Activated naive CD4-positive, alpha-beta T cell treated with anti-CD3 and anti-CD28 coated beads, Interleukin-2, amount 50 U/mL, for 72 hours (primary cell): ENCODE measurements around the gene IMPDH1. TPM values are rescaled to one million over a fixed set of nuclear protein-coding genes. Genes with fewer than 3 reads are reported as not detected.

Experiments
- ATAC-seq, 2 donors: fragments of 150-1000 bp; cut with Tn5 transposase; 2 replicates each; pipeline ENCODE4 v1.10.0; 2021; ENCODE audit warnings: mild to moderate bottlenecking in 2 of 2, moderate library complexity in 2 of 2
- DNase-seq, 2 donors: peaks; one replicate each; pipeline ENCODE4 v3.0.0; 2021 to 2022; ENCODE audit warnings: low spot score in 2 of 2
- H3K27ac Mint-ChIP-seq, 2 donors: one replicate each; pipeline ENCODE4 v1.8.0; 2022; ENCODE audit warnings: mild to moderate bottlenecking in 2 of 2, mixed read lengths in 2 of 2
- H3K36me3 Mint-ChIP-seq, 2 donors: one replicate each; pipeline ENCODE4 v1.8.0; 2022; ENCODE audit warnings: mixed read lengths in 2 of 2
- H3K9me3 Mint-ChIP-seq, 2 donors: one replicate each; pipeline ENCODE4 v1.8.0; 2022; ENCODE audit warnings: mixed read lengths in 2 of 2
- total RNA-seq, 2 donors: library from RNA; stranded (reverse); gene quantifications; one replicate each; pipeline ENCODE4 v1.2.3, GENCODE V29; 2022

IMPDH1 gene
- total RNA-seq, 2 donors from 2014 or later = 29.5 to 66.9 TPM

DNA sequence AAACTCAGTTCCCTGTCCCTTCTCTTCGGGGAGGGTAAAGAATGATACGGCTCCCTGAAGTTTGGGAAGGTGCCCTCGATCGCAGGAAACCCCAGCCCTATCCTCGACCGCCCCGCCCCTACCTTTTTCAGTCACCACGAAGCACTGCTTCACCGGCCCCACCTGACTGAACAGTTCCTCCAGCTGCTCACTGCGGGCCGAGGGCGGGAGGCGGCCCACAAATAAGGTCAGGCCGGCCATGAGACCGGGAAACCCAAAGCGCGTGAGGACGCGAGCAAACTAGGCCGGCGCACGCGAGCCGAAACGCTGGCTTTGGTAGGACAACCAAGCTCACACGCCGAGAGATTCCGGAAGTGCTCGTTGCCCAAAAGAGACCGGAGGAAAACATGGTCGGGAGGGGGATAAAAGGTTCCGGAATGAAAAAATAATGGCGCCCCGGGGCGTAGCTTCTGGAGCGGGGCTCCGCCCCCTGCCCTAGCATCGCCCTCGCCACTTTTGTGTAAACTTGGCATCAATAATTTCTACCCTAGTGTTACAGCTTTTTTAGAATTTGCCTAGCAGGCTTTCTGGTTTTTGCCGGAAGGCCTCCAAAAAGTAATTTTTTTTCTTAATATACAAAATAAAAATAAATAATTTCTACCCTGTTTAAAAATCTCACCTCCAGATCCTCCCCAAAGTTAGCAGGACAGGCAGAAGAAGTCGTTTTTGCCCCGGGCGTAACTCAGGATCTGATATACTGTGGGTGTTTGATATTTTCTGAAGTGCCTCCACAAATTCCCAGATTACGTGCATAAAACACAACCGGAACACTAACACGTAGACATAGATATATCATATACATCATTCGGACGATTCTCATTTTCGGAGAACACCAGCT lies 66.0 kb downstream of the IMPDH1 start, which contains the start of gene RBM28:
Gene RBM28 (minus strand): TSS at position 355 of the 877 bp plus-strand sequence. CDS start 115 bp downstream, at position 240.
- peak within 1 kb of the TSS; percentile 55 to 93 for H3K27ac Mint-ChIP-seq
- peaks cover 0 to 10% of the 10 kb centered on the region in 2 donors for H3K36me3 Mint-ChIP-seq
- ATAC-seq = peak; percentile 92 to 96
- no peaks in the 10 kb centered on the region for H3K9me3 Mint-ChIP-seq
- DNase-seq = peak; percentile 91 to 92

Other genes starting within 250 kb of the IMPDH1 start
- not detected for gene LEP, start 168.7 kb downstream of the IMPDH1 start, total RNA-seq
- gene RBM28, start 66.1 kb downstream of the IMPDH1 start, total RNA-seq = 10 to 100 TPM; 43.4 to 51.3 TPM
- gene PRRT4, start 48.3 kb downstream of the IMPDH1 start, total RNA-seq = under 1 TPM in 1 of 2 donors, not detected in 1; 0.27 TPM
- gene HILPDA, start 45.9 kb upstream of the IMPDH1 start, total RNA-seq = 100 to 1,000 TPM in 1 of 2 donors, 10 to 100 TPM in 1; 20.3 to 239 TPM
- gene METTL2B, start 66.8 kb upstream of the IMPDH1 start, total RNA-seq = 10 to 100 TPM; 31.1 to 34.1 TPM